GM23338 (cell line): ENCODE measurements around the gene LPP. TPM values are rescaled to one million over a fixed set of nuclear protein-coding genes. Genes with fewer than 3 reads are reported as not detected.

ENCODE experiments used
- CREB1 ChIP-seq: fragments of 250-450 bp; sonication (Bioruptor Pico); IDR thresholded peaks from 2 replicates; pipeline ENCODE4 v1.5.0; 2020; ENCODE audit warnings: low read depth, mild to moderate bottlenecking, moderate library complexity
- CTCF ChIP-seq, 2 experiments: fragments of 200-600 bp in 1 of 2; sonication (generic) in 1 of 2; conservative IDR thresholded peaks; 2 replicates each; pipeline versions ENCODE4 v1.5.1 to v1.6.1; 2016 to 2017; ENCODE audit warnings: antibody characterized with exemption in 2 of 2, low read depth in 2 of 2, mild to moderate bottlenecking in 2 of 2, moderate library complexity in 1 of 2
- ETS1 ChIP-seq: IDR thresholded peaks from 2 replicates; pipeline ENCODE4 v1.6.1; 2016; ENCODE audit warnings: antibody characterized with exemption
- EZH2 ChIP-seq: fragments of 200-600 bp; sonication (generic); IDR thresholded peaks from one replicate; pipeline ENCODE4 v1.8.0; 2017; ENCODE audit warnings: antibody characterized with exemption, mild to moderate bottlenecking, low read depth; ENCODE audit not compliant: unreplicated experiment
- EZH2phosphoT487 ChIP-seq: fragments of 200-600 bp; sonication (generic); IDR thresholded peaks from one replicate; pipeline ENCODE4 v1.8.1; 2018; ENCODE audit warnings: antibody characterized with exemption; ENCODE audit not compliant: unreplicated experiment
- JUNB ChIP-seq: IDR thresholded peaks from one replicate; pipeline ENCODE4 v1.6.1; 2016; ENCODE audit warnings: antibody characterized with exemption; ENCODE audit not compliant: unreplicated experiment
- NANOG ChIP-seq: IDR thresholded peaks from 2 replicates; pipeline ENCODE4 v1.6.1; 2016; ENCODE audit warnings: antibody characterized with exemption, borderline replicate concordance
- POLR2AphosphoS5 ChIP-seq: IDR thresholded peaks from 2 replicates; pipeline ENCODE4 v1.6.1; 2016; ENCODE audit warnings: antibody characterized with exemption, low read depth
- ZNF114 ChIP-seq: fragments of 250-450 bp; sonication (Bioruptor Pico); IDR thresholded peaks from 2 replicates; pipeline ENCODE4 v1.5.0; 2020; ENCODE audit warnings: mild to moderate bottlenecking, moderate library complexity
- ZNF331 ChIP-seq: fragments of 250-450 bp; sonication (Bioruptor Pico); IDR thresholded peaks from 2 replicates; pipeline ENCODE4 v1.5.0; 2020; ENCODE audit warnings: low read depth, mild to moderate bottlenecking, moderate library complexity
- ZNF462 ChIP-seq: fragments of 250-450 bp; sonication (Bioruptor Pico); IDR thresholded peaks from 2 replicates; pipeline ENCODE4 v1.5.0; 2020; ENCODE audit warnings: mild to moderate bottlenecking, moderate library complexity
- polyA plus RNA-seq: library from polyadenylated mRNA; unstranded; fragments of >200 nt; fragmentation: Nextera tagmentation; extraction: Ambion mirVana; gene quantifications from 2 replicates; pipeline ENCODE4 v1.2.1, GENCODE V29; 2016
- total RNA-seq: library from RNA; depleted of rRNA; stranded (reverse); fragments of >200 nt; shearing (Covaris generic); gene quantifications from 2 replicates; pipeline ENCODE4 v1.2.3, GENCODE V29; 2014

Gene LPP
- total and polyA plus RNA-seq, 2 experiments from 2014 or later = 23.0 to 35.2 TPM

- TF ChIP-seq ZNF462 (no peak), POLR2AphosphoS5 (no peak), EZH2 (no peak), ETS1 (no peak), EZH2phosphoT487 (no peak), ZNF114 (CRISPR knock-in tag) (no peak), JUNB (no peak), ZNF331 (CRISPR knock-in tag) (no peak), CTCF (conservative IDR thresholded peaks at IDR 0.05; ENCODE audit: low read depth in 2 of 2) (no peak), NANOG (no peak), CREB1 (no peak)
Measured at GRCh38 chr3:188667926-188668325, 514.0 kb downstream of the LPP start (continued).
